Stomach smooth muscle (tissue), 2 donors: ENCODE data around the gene KCNH1.

Experiments used
- H3K27ac ChIP-seq: one replicate; pipeline ENCODE4 v1.7.0; 2013; ENCODE audit warnings: mild to moderate bottlenecking, low read length, inconsistent platforms
- H3K27me3 ChIP-seq, 2 donors: one replicate each; pipeline ENCODE4 v1.7.0; 2013; ENCODE audit warnings: low read length in 2 of 2; ENCODE audit not compliant: insufficient read depth in 2 of 2, control insufficient read depth in 1 of 2
- H3K36me3 ChIP-seq, 2 donors: one replicate each; pipeline ENCODE4 v1.7.0; 2013; ENCODE audit warnings: low read length in 2 of 2; ENCODE audit not compliant: control insufficient read depth in 2 of 2, insufficient read depth in 2 of 2
- H3K4me1 ChIP-seq: one replicate; pipeline ENCODE4 v1.7.0; 2013; ENCODE audit warnings: low read length; ENCODE audit not compliant: control insufficient read depth, insufficient read depth
- H3K4me3 ChIP-seq, 2 donors: one replicate each; pipeline ENCODE4 v1.7.0; 2013; ENCODE audit warnings: low read length in 2 of 2
- H3K9ac ChIP-seq, 2 donors: one replicate each; pipeline ENCODE4 v1.7.0; 2013; ENCODE audit warnings: low read length in 2 of 2, mild to moderate bottlenecking in 1 of 2
- H3K9me3 ChIP-seq, 2 donors: one replicate each; pipeline ENCODE4 v1.7.0; 2013; ENCODE audit warnings: low read length in 2 of 2; ENCODE audit not compliant: control insufficient read depth in 2 of 2
- donor health status: healthy.
- donor health status: Pancreatic carcinoma.

The KCNH1 gene

GRCh38 chr1:210689826-210690225 lies 444.1 kb downstream of the KCNH1 start:
- no peak overlapping the region for H3K4me3 ChIP-seq
- no peak overlapping the region for H3K27ac ChIP-seq
- no peaks in the 10 kb centered on the region for H3K9me3 ChIP-seq
- H3K36me3 ChIP-seq, result no peaks in the 10 kb centered on the region
- no peak overlapping the region for H3K9ac ChIP-seq
- H3K4me1 ChIP-seq, result peaks cover 8% of the 10 kb centered on the region
- peaks cover 0 to under 1% of the 10 kb centered on the region in 2 donors for H3K27me3 ChIP-seq

GRCh38 chr1:210688512-210689234 lies 445.3 kb downstream of the KCNH1 start:
- Histone ChIP-seq H3K27me3 (no peaks in the 10 kb centered on the region), H3K4me3 (no peak overlapping the region), H3K4me1 (peaks cover 8% of the 10 kb centered on the region), H3K27ac (no peak overlapping the region), H3K9me3 (no peaks in the 10 kb centered on the region), H3K9ac (no peak overlapping the region), H3K36me3 (no peaks in the 10 kb centered on the region)

GRCh38 chr1:210687582-210688279 lies 446.2 kb downstream of the KCNH1 start:
- Histone ChIP-seq H3K4me3 (no peak overlapping the region), H3K9ac (no peak overlapping the region), H3K27ac (no peak overlapping the region), H3K4me1 (peaks cover 8% of the 10 kb centered on the region), H3K36me3 (no peaks in the 10 kb centered on the region), H3K9me3 (no peaks in the 10 kb centered on the region), H3K27me3 (no peaks in the 10 kb centered on the region)

- H3K9ac ChIP-seq, result no peak overlapping the region
- H3K27me3 ChIP-seq, result no peaks in the 10 kb centered on the region
- no peak overlapping the region for H3K27ac ChIP-seq
- H3K4me3 ChIP-seq, result no peak overlapping the region
- peaks cover 8% of the 10 kb centered on the region for H3K4me1 ChIP-seq
- no peaks in the 10 kb centered on the region for H3K9me3 ChIP-seq
- no peaks in the 10 kb centered on the region for H3K36me3 ChIP-seq
These were observed 447.1 kb downstream of the KCNH1 start for GRCh38 chr1:210686841-210687240.

- Histone ChIP-seq H3K9ac (no peak overlapping the region), H3K9me3 (no peaks in the 10 kb centered on the region), H3K27ac (no peak overlapping the region), H3K36me3 (peaks cover 0 to 2% of the 10 kb centered on the region in 2 donors), H3K27me3 (no peaks in the 10 kb centered on the region), H3K4me3 (no peak overlapping the region), H3K4me1 (peaks cover 8% of the 10 kb centered on the region)
These were observed 448.7 kb downstream of the KCNH1 start for GRCh38 chr1:210685295-210685650.

GRCh38 chr1:210684466-210685294 lies 449.3 kb downstream of the KCNH1 start:
- no peaks in the 10 kb centered on the region for H3K27me3 ChIP-seq
- no peak overlapping the region for H3K4me3 ChIP-seq
- no peaks in the 10 kb centered on the region for H3K9me3 ChIP-seq
- H3K9ac ChIP-seq, result no peak overlapping the region
- H3K27ac ChIP-seq, result no peak overlapping the region
- peaks cover 8% of the 10 kb centered on the region for H3K4me1 ChIP-seq
- peaks cover 0 to 2% of the 10 kb centered on the region in 2 donors for H3K36me3 ChIP-seq

- Histone ChIP-seq H3K9ac (no peak overlapping the region), H3K36me3 (peaks cover 0 to 2% of the 10 kb centered on the region in 2 donors), H3K9me3 (no peaks in the 10 kb centered on the region), H3K27me3 (no peaks in the 10 kb centered on the region), H3K4me3 (no peak overlapping the region), H3K27ac (no peak overlapping the region), H3K4me1 (peaks cover 2% of the 10 kb centered on the region)
These were observed 450.4 kb downstream of the KCNH1 start for GRCh38 chr1:210683403-210684047.

GRCh38 chr1:210681158-210681557 lies 452.8 kb downstream of the KCNH1 start:
- H3K9me3 ChIP-seq, result no peaks in the 10 kb centered on the region
- H3K36me3 ChIP-seq, result peaks cover 0 to 2% of the 10 kb centered on the region in 2 donors
- no peak overlapping the region for H3K4me3 ChIP-seq
- no peaks in the 10 kb centered on the region for H3K4me1 ChIP-seq
- H3K9ac ChIP-seq, result no peak overlapping the region
- no peaks in the 10 kb centered on the region for H3K27me3 ChIP-seq
- H3K27ac ChIP-seq, result no peak overlapping the region

- H3K36me3 ChIP-seq, result peaks cover 0 to 2% of the 10 kb centered on the region in 2 donors
- no peak overlapping the region for H3K9ac ChIP-seq
- no peaks in the 10 kb centered on the region for H3K4me1 ChIP-seq
- H3K27ac ChIP-seq, result no peak overlapping the region
- H3K4me3 ChIP-seq, result no peak overlapping the region
- H3K27me3 ChIP-seq, result no peaks in the 10 kb centered on the region
- H3K9me3 ChIP-seq, result no peaks in the 10 kb centered on the region
These were observed 455.6 kb downstream of the KCNH1 start for GRCh38 chr1:210678306-210678705.

- Histone ChIP-seq H3K4me3 (no peak overlapping the region), H3K4me1 (no peaks in the 10 kb centered on the region), H3K9ac (no peak overlapping the region), H3K27me3 (no peaks in the 10 kb centered on the region), H3K36me3 (peaks cover 0 to 2% of the 10 kb centered on the region in 2 donors), H3K27ac (no peak overlapping the region), H3K9me3 (no peaks in the 10 kb centered on the region)
These were observed 456.4 kb downstream of the KCNH1 start for GRCh38 chr1:210677533-210677932.
